Retina (tissue), 1 donor: Measurements from ENCODE around the gene ARX.

ENCODE experiments used
- DNase-seq: peaks from one replicate; pipeline ENCODE4 v3.0.0-alpha.2; 2016

ARX gene

DNA sequence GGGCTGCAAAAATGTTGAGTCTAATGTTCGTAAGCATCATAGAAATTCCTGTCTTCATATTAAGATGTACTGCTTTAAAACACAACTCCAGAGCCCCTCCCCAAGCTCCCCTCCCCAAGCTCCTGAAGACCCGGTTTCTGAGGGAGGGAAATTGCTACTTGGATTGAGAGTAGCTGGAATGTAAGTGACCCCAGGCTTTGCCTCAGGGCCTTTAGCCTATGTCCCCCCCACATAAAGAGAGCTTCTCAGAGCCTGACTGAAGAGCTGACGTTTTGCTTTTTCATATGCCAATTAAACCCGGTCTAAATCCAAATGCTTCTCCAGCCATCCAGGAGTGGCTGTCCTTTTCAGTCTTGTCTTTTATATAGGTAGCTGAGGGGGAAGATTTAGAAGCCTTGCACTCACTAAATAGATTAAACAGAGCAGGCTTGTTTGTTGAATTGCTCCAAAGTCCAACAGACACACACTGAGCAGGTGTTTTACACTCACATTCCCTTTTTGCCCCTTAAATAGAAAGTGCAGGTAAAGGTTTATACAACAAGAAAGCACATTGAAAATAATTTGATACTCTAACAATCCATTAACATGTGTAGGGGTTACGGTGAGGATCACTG is 19.6 kb downstream of the ARX start:
- DNase-seq = no peak

- DNase-seq = no peak
Measured at GRCh38 chrX:24993879-24994278, 21.9 kb downstream of the ARX start.

- no peak for DNase-seq
Measured at GRCh38 chrX:24990535-24990934, 25.2 kb downstream of the ARX start.

- DNase-seq = no peak
Measured at GRCh38 chrX:24988314-24988713, 27.5 kb downstream of the ARX start.

DNA sequence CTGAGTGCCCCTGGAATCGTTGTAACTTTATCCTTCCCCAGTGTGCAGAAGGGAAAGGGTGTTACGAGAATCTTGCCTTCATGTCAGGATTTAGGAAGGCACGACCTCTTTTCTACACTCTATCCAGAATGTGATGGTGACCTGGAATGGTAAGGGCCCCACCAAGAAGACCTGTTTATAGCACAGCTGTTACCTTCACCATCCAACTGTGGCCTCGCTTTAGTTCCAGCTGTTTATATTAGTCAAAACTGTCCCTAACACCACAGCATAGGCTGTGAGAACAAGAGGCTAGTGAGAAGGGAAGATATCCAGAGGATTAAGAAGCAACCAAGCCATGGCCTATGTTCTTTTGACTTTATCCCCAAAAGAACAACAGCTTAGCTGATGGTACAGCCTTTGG is 28.0 kb downstream of the ARX start:
- DNase-seq = no peak

GRCh38 chrX:24985120-24985519 is 30.6 kb downstream of the ARX start:
- no peak for DNase-seq

GRCh38 chrX:24983931-24984330 is 31.8 kb downstream of the ARX start:
- no peak for DNase-seq

DNA sequence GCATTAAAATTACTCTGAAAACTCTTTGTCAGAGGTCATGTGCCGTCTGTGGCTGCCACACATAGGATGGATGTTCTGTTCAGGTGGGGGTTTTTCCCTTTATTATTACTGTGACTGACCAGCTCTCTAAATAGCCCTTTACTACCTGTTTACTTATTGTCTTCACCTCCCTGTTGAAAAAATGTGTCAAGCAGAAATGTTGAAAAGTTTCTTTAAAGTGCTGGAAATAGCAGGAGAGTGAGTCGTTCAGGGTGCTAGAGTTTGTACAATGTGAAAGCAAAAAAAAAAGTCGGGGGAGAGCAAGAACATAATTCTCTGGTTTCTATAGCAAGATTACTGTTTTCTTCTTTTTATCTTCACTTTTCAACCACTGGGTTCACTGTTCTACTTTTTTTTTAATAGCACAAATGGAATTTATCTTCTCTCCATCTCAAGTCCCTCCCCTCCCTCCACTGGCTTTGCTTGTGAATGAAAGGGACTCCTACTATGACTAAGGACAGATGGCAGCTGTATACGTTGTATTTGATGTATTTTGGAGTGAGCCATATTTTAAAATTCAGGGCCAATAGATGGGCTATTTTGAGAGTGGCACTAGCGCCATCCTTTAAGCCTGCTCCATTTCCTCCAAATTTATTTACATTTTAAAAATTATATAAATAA is 33.3 kb downstream of the ARX start:
- no peak for DNase-seq

DNA sequence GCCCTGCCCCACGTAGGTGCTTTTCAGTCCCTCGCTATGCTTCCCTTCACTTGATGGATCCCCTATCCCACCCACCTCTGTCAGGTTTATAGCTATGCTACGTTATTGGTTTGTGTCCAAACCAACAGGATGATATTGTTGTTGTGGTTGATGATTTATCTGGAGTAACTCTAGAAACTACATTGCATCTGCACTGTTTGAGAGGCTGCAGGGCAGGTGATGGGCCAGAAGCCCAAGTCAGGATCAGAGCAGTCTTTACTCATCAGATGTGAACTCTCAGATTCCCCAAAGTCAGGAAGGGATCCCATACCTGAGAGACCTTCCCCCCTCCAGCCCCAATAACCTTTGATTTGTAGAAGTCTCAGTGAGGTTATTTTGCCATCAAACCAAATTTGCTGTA is 34.7 kb downstream of the ARX start:
- no peak for DNase-seq

DNA sequence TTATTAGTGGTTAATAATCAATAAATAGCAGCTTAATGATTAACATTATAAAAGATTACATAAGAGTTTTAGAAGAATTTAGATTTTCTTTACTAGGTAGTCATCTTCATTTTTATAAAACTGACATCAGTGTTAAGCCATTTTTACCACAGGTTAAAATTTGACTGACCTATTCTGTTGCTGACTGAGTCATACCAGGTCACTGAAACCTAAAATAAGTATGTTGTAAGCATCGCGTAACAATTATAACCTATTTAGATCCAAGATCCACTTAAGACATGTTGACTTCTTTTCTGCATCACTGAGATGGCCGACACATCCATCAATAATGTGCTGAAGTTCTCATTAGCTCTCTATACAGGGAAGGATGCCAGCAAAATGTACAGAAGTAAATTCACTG is 36.7 kb downstream of the ARX start:
- no peak for DNase-seq

DNA sequence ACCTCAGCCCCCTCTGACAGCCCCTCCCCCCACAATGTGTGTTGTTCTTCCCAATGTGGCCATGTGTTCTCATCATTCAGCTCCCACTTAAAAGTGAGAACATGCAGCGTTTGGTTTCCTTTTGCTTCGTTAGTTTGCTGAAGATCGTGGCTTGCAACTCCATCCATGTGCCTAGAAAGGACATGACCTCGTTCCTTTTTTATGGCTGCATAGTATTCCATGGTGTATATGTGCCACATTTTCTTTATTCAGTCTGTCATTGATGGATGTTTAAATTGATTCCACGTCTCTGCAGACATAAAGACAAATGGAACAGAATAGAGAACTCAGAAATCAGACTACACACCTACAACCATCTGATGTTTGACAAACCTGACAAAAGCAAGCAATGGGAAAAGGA is 46.0 kb downstream of the ARX start:
- DNase-seq = no peak

DNA sequence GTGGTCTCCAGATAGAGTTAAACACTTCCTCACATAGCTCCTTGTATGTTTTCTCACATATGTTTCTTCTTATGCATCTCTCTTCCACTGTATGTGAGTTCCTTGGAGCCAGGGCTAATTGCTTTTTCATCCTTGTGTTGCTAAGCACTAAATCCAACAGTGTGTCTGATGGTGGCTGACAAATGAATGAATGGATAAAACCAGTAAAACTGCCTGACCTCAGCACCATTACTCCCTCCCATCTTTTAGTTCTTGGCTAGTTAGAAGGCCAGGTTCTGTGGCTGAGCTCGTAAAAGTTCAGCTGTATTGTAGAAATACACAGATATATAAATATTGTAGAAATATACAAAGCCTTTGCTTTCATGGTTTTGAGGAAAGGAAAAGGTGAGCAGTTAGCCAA is 50.4 kb downstream of the ARX start:
- DNase-seq = no peak

DNA sequence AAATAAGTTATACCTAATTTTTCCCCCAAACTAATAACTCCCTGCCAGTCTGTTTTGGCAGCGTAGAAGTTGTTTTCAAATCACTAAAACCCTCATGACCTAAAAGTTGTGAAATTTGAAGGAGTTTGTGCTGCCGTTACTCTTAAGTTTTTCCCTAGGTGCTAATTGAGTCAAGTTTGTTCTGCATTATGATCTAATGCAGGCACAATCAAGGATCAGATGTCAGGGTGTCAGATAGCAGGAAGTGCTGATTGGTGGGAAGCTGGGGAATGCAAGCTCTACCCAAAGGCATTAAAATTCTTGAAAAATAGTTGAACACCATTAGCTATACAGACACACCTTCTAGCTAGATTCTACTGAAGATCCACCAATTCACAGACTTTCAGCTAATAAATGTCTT is 51.9 kb downstream of the ARX start:
- no peak for DNase-seq

- DNase-seq = no peak
Measured at GRCh38 chrX:24961809-24962208, 54.0 kb downstream of the ARX start.

DNA sequence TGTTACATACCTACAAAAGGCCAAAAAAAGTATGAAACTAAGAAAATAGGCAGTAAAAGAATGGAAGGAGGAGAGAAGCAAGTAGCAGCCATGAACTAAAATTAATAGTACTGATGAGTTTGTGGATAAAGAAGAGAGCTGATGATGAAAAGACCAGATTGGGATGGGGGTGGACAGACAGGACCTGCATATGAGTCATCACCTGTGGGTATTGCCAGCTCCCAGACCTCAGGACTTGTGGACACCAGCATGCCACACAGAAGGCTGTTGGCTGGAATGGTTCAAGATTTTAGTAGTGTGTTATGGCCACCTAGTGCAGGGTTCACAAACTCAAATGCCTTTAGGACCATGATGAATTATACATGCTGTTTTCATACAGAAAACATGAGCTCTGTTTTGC is 58.9 kb downstream of the ARX start:
- DNase-seq = no peak

DNA sequence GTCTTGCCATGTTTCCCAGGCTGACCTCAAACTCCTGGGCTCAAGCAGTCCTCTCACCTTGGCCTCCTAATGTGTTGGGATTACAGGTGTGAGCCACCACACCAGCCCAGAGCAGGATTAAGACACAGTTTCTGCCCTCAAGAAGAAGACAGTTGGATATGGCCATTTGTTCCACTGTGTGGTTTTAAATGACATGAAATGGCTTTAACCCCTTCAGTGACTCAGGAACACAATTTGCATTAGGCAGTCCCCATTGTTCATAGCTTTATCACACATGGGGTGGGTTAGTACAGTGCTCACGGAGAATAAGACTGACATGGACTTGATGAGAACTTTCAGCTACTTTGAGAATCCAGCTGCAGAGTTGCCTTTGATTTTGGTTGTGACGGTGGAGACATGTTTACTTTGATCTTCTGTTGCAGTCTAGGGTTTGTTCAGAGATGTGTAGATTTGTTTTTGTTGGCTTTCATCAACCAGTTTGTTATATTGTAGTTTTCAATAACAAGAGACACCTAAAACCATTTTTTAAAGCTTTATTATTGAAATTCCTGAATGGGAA is 60.3 kb downstream of the ARX start:
- no peak for DNase-seq

GRCh38 chrX:24954732-24955131 is 61.0 kb downstream of the ARX start:
- no peak for DNase-seq
